GM19035 (cell line): Measurements from ENCODE around the gene INPP5F.

ENCODE experiments used
- ATAC-seq: cut with Tn5 transposase; IDR thresholded peaks from one replicate; pipeline ENCODE4 v1.9.1; 2021; ENCODE audit not compliant: unreplicated experiment

INPP5F gene, protein sequence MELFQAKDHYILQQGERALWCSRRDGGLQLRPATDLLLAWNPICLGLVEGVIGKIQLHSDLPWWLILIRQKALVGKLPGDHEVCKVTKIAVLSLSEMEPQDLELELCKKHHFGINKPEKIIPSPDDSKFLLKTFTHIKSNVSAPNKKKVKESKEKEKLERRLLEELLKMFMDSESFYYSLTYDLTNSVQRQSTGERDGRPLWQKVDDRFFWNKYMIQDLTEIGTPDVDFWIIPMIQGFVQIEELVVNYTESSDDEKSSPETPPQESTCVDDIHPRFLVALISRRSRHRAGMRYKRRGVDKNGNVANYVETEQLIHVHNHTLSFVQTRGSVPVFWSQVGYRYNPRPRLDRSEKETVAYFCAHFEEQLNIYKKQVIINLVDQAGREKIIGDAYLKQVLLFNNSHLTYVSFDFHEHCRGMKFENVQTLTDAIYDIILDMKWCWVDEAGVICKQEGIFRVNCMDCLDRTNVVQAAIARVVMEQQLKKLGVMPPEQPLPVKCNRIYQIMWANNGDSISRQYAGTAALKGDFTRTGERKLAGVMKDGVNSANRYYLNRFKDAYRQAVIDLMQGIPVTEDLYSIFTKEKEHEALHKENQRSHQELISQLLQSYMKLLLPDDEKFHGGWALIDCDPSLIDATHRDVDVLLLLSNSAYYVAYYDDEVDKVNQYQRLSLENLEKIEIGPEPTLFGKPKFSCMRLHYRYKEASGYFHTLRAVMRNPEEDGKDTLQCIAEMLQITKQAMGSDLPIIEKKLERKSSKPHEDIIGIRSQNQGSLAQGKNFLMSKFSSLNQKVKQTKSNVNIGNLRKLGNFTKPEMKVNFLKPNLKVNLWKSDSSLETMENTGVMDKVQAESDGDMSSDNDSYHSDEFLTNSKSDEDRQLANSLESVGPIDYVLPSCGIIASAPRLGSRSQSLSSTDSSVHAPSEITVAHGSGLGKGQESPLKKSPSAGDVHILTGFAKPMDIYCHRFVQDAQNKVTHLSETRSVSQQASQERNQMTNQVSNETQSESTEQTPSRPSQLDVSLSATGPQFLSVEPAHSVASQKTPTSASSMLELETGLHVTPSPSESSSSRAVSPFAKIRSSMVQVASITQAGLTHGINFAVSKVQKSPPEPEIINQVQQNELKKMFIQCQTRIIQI

DNA sequence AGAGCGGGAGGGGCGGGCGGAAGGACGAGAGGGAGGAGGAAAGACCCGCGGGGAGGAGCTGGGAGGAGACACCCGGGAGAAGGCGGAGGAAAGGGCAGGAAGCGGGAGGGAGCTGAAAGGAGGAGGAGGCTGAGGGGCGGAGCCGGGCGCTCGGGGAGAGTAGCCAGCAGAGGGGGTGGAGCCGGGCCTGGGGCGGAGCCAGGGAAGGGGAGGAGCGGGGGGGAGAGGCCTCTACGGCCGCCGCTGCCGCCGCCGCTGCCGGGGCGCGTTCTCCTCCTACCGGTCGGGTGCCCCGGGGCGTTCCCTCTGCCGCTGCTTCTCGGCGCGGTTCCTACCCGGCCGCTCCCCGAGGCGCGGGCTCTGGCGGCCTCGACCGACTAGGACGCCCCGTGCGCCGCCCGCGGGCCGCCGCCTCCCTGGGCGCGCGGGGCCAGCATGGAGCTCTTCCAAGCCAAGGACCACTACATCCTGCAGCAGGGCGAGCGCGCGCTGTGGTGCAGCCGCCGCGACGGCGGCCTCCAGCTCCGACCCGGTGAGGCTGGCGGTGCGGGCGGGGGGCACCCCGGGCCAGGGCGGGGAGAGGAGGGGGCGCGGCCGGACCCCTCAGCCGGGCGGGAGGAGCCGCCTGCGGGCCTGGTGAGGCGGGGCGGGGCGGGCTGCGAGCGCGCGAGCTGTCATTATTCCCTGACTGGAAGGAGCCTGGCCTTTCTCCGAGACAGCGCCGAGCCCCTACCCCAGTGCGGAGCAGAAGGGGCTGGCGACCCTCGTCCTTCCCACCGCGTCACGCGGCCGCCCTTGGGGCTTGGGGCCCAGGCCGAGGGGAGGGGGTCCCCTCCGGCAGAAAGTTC lies at the start of gene INPP5F:
TSS of gene INPP5F (plus strand) at position 223 of the 848 bp plus-strand sequence. CDS start at position 436, 213 bp downstream.
- ATAC-seq = peak; percentile 78

DNA sequence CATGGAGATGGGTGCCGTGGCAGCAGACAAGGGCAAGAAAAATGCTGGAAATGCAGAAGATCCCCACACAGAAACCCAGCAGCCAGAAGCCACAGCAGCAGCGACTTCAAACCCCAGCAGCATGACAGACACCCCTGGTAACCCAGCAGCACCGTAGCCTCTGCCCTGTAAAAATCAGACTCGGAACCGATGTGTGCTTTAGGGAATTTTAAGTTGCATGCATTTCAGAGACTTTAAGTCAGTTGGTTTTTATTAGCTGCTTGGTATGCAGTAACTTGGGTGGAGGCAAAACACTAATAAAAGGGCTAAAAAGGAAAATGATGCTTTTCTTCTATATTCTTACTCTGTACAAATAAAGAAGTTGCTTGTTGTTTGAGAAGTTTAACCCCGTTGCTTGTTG lies 48.7 kb upstream of the INPP5F start:
- ATAC-seq = no peak

DNA sequence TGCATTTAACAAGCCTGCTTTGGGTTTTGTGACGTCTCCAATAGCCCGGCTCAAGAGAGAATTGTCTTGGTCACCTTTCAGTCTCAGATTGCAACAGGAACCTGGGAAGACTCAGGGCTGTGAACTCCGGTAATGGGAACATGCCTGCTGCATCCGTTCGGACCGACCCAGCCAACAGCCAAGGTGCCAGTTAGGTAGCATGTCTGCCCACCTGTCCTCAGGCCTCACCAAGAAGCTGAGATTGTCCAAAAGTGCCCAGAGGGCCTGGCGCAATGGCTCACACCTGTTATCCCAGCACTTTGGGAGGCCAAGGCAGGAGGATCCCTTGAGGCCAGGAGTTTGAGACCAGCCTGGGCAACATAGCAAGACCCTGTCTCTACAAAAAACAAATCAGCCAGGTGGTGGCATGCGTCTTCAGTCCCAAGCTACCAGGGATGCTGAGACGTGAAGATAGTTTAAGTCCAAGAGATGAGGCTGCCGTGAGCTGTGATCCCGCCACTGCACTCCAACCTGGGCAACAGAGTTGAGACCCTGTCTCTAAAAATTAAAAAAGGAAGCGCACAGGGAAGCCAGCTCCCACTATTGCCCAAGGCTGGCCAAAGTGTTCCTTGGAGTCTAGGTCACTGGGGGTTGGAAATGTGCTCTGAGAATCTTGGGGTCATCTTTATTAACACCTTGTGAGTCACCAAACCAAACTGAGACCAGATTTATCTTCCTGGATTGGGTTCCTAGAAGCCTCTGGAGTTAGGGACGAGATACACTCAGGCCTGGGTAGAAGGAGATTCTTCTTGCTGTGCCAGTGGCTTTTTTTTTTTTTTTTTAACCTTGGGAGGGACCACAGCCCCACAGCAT lies 47.7 kb upstream of the INPP5F start:
- no peak for ATAC-seq

DNA sequence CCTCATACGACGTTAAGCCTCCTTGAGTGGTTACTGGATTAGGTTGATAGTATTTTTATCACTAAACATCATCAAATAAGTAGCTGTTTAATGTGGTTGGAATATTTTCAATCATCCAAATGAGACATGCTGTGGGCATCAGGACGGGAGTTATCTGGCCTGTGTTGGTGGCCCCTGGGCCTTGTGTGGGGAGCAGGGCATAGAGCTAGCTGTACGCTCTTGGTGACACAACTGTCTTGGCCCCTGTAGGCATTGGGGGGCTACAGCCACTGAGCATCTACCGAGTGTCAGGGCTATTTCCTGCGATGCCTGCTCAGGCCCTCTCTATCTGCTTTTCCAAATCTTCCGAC lies 46.4 kb upstream of the INPP5F start:
- no peak for ATAC-seq

DNA sequence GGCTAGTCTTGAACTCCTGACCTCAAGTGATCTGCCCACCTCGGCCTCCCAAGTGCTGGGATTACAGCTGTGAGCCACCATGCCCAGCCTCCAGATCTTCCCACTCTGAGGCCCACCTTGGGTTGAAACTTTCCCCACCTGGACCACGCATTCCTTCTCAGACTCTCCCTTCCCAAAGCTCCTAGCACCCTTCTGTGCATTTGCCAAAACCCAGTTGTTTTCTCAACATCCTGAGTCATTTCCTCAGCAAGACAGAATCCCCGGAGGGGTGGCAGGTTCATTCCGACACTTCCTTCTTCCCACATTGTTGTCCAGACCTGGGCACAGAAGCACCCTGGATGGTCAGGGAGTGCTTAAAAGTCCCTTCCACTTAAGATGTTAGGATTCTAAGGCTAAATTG lies 45.8 kb upstream of the INPP5F start:
- ATAC-seq = no peak

DNA sequence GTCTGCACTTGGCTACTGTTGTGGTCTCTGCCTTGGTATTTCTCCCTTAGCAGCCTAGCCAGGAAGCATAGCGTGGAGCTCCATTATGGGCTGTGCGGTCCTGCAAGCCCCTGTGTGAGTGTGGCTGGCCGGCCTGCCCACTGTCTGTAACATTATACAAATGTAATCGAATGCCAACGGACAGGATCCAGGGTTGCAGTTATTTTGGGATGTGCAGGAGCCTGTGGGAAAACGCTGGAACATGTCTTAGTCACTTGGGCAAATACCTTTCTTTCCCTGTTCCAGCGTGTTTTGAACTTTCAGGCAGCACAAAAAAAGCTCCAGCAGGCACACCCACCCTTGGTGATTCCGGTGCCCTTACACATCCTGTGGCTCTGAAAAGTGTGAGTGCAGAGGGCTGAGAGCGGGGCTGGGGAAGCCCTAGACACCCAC lies 45.2 kb upstream of the INPP5F start:
- no peak for ATAC-seq

DNA sequence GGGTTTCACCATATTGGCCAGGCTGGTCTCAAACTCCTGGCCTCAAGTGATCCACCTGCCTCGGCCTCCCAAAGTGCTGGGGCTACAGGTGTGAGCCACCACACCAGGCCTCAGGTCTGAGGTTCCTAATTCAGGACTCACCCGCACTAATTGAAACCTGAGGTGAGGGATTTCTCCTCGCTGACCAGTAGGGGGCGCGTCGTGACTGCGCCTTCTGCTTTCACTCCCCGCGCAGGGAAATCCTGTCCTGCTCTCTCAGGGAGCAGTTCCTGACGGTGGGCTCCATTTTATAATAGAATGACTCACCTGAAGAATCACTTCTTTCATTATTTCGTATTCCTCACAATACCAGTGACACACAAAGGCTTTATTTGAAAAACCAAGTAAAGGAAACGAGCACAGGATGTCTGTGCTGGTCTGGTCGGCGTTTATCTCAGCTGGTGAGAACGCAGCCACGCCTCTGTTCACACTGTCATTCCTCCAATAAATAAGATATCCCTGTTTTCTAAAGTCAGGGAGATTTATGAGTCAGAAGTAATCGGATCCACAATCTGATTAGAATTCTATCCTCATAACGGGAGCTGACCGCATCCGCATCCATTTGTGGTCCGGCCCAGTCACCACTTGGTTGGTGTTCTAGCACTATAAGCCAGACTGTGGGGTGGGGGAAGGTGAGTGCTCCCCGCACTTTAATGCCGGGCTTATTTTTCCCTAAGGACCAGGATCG lies 39.2 kb upstream of the INPP5F start:
- ATAC-seq = peak; percentile 68

DNA sequence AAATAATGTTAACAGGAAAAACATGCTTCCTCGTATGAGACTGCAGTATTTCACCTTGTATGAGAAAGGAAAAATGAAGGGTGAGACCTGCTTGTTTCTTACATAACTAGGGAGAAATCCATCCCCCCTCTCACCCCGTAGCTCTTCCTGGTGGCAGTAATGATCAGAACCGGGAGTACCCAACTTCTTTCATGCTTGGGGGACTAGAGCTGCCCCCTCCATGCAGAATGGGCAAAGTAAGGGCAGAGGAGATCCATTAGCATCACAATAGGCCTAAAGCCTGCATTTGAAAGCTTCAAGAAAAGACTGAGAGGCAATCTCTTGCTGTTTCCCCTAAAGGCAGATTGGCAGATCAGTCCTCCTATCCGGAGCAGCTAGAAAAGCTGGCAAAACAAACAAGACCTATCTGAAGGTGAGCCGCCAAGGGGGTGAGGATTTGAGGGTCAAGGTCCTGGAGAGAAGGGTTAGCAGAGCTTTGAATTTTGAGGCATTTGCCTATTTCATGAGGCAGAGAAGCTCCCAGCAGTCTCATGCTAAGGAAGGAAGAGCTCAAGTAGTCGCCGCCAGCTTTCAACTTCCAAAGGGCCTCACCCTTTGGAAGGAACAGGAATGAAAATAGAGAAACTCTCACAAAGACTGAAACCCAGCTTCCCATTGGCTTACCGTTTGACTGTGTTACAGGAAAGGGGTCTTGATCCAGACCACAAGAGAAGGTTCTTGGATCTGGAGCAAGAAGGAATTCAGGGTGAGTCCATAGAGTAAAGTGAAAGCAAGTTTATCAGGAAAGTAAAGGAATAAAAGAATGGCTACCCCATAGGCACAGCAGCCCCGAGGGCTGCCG lies 38.4 kb upstream of the INPP5F start:
- no peak for ATAC-seq

DNA sequence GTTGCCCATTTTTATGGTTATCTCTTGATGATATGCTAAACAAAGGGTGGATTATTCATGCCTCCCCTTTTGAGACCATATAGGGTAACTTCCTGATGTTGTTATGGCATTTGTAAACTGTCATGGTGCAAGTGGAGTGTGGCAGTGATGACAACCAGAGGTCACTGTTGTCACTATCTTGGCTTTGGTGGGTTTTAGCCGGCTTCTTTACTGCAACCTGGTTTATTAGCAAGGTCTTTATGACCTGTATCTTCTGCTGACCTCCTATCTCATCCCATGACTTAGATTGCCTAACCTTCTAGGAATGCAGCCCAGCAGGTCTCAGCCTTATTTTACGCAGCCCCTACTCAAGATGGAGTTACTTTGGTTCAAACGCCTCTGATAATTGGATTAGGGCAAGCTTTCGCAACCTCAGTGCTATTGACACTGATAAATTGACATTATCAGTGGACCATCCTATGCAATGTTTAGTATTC lies 37.8 kb upstream of the INPP5F start:
- peak; percentile 57 for ATAC-seq

DNA sequence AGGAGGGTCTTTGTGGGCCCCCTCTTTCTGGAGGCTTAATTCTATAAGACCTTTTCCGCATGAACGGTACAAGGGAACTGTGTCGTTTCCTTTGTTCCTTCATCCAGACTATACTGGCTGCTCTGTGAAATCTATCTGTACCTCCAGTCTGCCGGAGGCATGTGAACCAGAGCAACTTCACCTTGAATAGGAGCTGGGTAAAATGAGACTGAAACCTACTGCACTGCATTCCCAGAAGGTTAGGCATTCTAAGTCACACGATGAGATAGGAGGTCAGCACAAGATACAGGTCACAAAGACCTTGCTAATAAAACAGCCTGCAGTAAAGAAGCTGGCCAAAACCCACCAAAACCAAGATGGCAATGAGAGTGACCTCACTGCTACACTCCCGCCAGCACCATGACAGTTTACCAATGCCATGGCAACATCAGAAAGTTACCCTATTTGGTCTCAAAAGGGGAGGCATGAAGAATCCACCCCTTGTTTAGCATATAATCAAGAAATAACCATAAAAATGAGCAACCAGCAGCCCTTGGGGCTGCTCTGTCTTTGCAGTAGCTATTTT lies 36.8 kb upstream of the INPP5F start:
- ATAC-seq = no peak

DNA sequence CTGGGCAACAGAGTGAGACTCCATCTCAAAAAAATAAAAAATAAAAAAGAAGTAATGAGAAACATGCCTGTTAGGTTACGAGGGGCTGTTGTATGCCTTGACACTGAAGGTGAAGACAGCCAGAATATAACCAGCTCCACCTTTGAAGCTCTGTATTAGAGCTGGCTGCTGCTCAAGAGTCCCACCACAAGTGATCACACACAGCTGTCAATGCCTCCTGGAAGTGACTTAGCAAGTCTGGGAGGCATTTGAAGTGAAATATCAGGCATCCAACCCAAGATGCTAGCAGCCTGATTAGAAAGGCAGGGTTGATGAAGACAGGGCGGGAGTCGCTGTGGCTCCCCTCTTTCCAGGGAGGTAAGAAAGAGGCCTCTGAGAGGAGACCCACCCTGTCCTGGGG lies 34.1 kb upstream of the INPP5F start:
- no peak for ATAC-seq

DNA sequence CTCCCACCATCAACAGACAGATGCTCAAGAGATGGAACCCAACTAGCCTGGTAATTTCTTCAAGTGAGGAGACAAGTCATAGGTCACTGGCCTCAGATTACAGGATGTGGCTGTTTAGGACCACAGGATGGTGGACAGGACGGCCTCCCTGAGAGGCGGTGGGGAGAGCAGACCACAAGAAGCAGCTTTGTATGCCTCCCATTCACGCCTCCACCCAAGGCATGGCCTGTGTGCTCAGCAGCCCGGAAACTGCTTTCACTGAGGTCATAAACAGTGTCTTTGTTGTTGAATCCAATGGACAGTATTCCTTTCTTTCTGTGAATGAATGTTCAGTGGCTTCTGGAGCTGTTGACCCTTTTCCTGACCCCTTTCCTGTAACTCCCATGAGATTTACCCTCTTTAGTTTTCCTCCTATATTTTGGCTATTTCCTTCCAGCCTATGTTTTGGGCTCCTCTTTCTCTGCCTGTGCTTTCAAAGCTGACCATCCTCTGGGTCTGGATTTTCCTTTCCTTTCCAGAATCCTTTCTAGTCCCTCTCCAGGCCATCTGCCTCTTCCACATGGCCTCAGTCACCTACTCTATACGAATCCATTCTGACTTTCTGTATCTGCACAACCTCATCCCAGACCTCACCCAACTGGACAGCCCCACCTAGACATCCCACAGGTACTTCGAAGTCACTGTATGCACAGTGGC lies 32.4 kb upstream of the INPP5F start:
- peak; percentile 82 for ATAC-seq

DNA sequence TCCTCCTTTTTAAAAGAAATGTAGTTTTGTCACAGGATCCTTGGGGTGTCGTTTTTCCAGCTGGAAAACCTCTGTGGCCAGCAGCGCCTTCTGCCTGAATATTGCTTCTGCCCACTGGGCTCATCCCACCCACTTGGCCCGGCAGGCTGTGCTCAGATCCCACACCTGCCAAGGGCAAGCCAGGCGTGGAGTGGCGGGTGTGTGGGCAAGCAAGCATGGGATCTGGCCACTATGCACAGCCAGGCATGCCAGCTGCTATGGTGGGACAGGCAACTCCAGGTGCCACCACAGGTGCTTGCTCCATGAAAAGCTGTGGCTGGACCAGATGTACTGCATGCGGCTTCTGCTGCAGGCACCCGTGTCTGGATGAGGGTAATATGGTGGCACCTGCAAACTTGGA lies 31.2 kb upstream of the INPP5F start:
- no peak for ATAC-seq

DNA sequence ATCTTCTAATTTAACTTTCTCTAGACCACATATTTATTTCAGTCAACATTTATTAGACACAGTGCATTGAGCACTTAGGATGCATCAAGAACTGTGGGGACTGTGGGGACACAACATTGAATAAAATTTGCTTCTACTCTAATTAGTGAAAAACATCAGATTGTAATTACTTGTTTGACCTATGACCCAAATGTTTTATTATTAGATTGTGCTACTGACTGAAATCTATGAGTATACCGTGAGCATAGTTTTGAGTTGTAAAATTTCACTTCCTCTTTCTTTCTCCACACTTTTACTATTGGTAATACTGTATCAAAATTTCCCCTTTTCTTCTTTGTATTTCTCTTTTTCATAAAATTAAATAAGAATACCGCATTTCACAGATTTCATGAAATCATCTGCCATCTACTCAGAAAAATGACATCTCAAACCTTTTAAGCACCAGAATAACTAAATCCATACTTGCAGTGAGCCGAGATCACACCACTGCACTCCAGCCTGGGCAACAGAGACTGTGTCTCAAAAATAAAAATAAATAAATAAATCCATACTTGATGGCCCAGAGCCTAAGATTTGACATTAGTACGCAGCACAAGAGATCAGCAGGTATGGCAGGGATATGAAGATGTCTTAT lies 25.4 kb upstream of the INPP5F start:
- ATAC-seq = peak; percentile 47

DNA sequence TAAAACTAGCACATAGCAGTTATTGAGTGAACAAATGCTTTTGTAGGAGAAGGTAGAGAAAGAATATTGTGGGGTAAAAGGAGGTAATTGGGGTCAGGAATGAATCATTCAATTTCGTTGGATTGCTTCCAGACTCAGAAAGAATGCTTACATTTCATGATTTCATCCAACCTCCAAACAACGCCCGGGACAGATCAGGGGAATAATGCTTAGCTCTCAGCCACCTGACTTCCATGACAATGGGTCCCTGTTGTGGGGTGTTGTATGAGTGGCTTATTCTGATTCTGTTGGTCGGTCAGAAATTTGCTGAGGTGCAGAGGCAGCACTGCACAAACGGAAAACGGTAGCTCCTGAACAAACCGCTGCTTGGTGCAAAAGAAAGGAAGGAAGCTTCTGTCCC lies 24.0 kb upstream of the INPP5F start:
- ATAC-seq = no peak

DNA sequence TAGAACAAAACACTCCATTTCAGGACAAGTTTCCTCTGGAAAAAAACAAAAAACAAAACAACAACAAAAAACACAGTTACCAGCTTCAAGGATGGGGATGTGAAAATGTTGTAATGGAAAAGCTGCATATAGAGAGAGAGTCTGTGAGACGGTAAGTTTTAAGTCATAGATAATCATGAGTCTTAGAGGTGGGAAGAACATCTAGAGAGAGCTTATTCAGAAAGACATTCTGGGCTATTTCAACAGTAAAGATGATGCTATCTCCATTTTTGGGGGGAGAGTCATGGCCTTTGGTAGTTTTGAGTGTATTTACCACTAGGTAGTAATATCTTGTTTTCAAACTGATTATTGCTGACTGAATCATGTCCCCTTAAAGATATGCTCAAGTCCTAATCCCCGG lies 23.3 kb upstream of the INPP5F start:
- ATAC-seq = no peak
